K562 (cell line): ENCODE measurements around the gene CHRNB1. TPM values are rescaled to one million over a fixed set of nuclear protein-coding genes. Genes with fewer than 3 reads are reported as not detected.

Experiments used
- GATA2 ChIP-seq: sonication (generic); formaldehyde crosslinking; IDR thresholded peaks from 2 replicates; pipeline ENCODE4 v1.4.0; 2020; ENCODE audit warnings: mild to moderate bottlenecking, missing genetic modification reagents
- HNRNPL ChIP-seq: fragments of 200-400 bp; formaldehyde crosslinking; IDR thresholded peaks from 2 replicates; pipeline ENCODE4 v1.6.1; 2017; ENCODE audit warnings: low read depth, mild to moderate bottlenecking, low read length
- SPI1 ChIP-seq: IDR thresholded peaks from 2 replicates; pipeline ENCODE4 v1.6.1; 2011; ENCODE audit warnings: low read depth, low read length, control low read depth, borderline replicate concordance
- TSC22D4 ChIP-seq: fragments of 450-650 bp; IDR thresholded peaks from 2 replicates; pipeline ENCODE4 v1.6.1; 2016; ENCODE audit warnings: missing genetic modification characterization, missing biosample characterization, control low read depth
- ZNF3 ChIP-seq: fragments of 250-450 bp; sonication (Bioruptor Pico); IDR thresholded peaks from 2 replicates; pipeline ENCODE4 v1.5.0; 2021; ENCODE audit warnings: mild to moderate bottlenecking, moderate library complexity
- ZNF639 ChIP-seq, 2 experiments: fragments of 200-800 bp in 1 of 2; sonication (Bioruptor generic) in 1 of 2; sonication (generic) in 1 of 2; formaldehyde crosslinking in 1 of 2; IDR thresholded peaks in 1 of 2; conservative IDR thresholded peaks in 1 of 2; 2 replicates each; pipeline versions ENCODE4 v1.5.0 to v1.6.1; 2016 to 2020; ENCODE audit warnings: missing compliant biosample characterization in 1 of 2, missing genetic modification characterization in 1 of 2, missing genetic modification reagents in 1 of 2
- ZNF644 ChIP-seq: fragments of 200-800 bp; sonication (Bioruptor generic); IDR thresholded peaks from 2 replicates; pipeline ENCODE4 v1.6.1; 2016; ENCODE audit warnings: low read depth, missing genetic modification characterization, missing compliant biosample characterization
- polyA plus RNA-seq, 8 experiments: library from polyadenylated mRNA; depleted of rRNA in 4 of 8; stranded (reverse) in 5 of 8; unstranded in 3 of 8; fragments of >200 nt; fragmentation: Nextera tagmentation in 2 of 8; fragmentation: Illumina TruSeq in 1 of 8; extraction: Ambion mirVana in 2 of 8; extraction: Trizol in 1 of 8; gene quantifications; 2 replicates each; pipeline versions ENCODE4 v1.2.1 to v1.2.3, GENCODE V29; 2011 to 2014; ENCODE audit warnings: inconsistent platforms in 1 of 8, missing spikeins in 1 of 8
- total RNA-seq, 7 experiments: library from RNA; depleted of rRNA in 6 of 7; stranded (reverse); fragments of >200 nt in 6 of 7; fragmentation: Illumina TruSeq in 2 of 7; extraction: Trizol in 2 of 7; gene quantifications; 2 replicates each; pipeline versions ENCODE4 v1.2.1 to v1.2.3, GENCODE V29; 2011 to 2021; ENCODE audit warnings: low replicate concordance in 1 of 7
- TF ChIP-seq, protein P1 (sequence below), 2 experiments: fragments of 450-650 bp; conservative IDR thresholded peaks; 2 replicates each; pipeline ENCODE4 v1.6.1; 2017; ENCODE audit warnings: mild to moderate bottlenecking in 2 of 2, moderate library complexity in 2 of 2
- TF ChIP-seq, protein P2 (sequence below): sonication (generic); formaldehyde crosslinking; IDR thresholded peaks from 2 replicates; pipeline ENCODE4 v1.8.0; 2023; ENCODE audit warnings: missing genetic modification reagents, mild to moderate bottlenecking, borderline replicate concordance
- TF ChIP-seq, protein P3 (sequence below): fragments of 450-650 bp; IDR thresholded peaks from 2 replicates; pipeline ENCODE4 v1.6.1; 2016

Gene CHRNB1
- total and polyA plus RNA-seq, 9 of the 15 experiments (the other 6 are each of a cell fraction or from before 2014, with no cell fraction given) = 4.7 to 12.3 (median 6.8) TPM

- TF ChIP-seq HNRNPL (peak; percentile 44; the same call in 1 of the 2 replicates), ZNF644 (tag) (peak; percentile 52; the same call in 1 of the 2 replicates), GATA2 (CRISPR knock-in tag) (no peak), SPI1 (no peak), ZNF639 (CRISPR knock-in tag; conservative IDR thresholded peaks at IDR 0.05 in 1 of 2, IDR thresholded peaks at IDR 0.05 in 1 of 2) (0 out of 4 replicates have a peak, but pooled peaks of 1 of the 2 experiments have one; percentile 50), ZNF3 (no peak), TSC22D4 (tag) (no peak)
- TF ChIP-seq, protein P1, sequence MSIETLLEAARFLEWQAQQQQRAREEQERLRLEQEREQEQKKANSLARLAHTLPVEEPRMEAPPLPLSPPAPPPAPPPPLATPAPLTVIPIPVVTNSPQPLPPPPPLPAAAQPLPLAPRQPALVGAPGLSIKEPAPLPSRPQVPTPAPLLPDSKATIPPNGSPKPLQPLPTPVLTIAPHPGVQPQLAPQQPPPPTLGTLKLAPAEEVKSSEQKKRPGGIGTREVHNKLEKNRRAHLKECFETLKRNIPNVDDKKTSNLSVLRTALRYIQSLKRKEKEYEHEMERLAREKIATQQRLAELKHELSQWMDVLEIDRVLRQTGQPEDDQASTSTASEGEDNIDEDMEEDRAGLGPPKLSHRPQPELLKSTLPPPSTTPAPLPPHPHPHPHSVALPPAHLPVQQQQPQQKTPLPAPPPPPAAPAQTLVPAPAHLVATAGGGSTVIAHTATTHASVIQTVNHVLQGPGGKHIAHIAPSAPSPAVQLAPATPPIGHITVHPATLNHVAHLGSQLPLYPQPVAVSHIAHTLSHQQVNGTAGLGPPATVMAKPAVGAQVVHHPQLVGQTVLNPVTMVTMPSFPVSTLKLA (conservative IDR thresholded peaks at IDR 0.05) = peak; percentile 53 to 70
- TF ChIP-seq, protein P2, sequence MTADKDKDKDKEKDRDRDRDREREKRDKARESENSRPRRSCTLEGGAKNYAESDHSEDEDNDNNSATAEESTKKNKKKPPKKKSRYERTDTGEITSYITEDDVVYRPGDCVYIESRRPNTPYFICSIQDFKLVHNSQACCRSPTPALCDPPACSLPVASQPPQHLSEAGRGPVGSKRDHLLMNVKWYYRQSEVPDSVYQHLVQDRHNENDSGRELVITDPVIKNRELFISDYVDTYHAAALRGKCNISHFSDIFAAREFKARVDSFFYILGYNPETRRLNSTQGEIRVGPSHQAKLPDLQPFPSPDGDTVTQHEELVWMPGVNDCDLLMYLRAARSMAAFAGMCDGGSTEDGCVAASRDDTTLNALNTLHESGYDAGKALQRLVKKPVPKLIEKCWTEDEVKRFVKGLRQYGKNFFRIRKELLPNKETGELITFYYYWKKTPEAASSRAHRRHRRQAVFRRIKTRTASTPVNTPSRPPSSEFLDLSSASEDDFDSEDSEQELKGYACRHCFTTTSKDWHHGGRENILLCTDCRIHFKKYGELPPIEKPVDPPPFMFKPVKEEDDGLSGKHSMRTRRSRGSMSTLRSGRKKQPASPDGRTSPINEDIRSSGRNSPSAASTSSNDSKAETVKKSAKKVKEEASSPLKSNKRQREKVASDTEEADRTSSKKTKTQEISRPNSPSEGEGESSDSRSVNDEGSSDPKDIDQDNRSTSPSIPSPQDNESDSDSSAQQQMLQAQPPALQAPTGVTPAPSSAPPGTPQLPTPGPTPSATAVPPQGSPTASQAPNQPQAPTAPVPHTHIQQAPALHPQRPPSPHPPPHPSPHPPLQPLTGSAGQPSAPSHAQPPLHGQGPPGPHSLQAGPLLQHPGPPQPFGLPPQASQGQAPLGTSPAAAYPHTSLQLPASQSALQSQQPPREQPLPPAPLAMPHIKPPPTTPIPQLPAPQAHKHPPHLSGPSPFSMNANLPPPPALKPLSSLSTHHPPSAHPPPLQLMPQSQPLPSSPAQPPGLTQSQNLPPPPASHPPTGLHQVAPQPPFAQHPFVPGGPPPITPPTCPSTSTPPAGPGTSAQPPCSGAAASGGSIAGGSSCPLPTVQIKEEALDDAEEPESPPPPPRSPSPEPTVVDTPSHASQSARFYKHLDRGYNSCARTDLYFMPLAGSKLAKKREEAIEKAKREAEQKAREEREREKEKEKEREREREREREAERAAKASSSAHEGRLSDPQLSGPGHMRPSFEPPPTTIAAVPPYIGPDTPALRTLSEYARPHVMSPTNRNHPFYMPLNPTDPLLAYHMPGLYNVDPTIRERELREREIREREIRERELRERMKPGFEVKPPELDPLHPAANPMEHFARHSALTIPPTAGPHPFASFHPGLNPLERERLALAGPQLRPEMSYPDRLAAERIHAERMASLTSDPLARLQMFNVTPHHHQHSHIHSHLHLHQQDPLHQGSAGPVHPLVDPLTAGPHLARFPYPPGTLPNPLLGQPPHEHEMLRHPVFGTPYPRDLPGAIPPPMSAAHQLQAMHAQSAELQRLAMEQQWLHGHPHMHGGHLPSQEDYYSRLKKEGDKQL (CRISPR knock-in tag) = no peak
- TF ChIP-seq, protein P3, sequence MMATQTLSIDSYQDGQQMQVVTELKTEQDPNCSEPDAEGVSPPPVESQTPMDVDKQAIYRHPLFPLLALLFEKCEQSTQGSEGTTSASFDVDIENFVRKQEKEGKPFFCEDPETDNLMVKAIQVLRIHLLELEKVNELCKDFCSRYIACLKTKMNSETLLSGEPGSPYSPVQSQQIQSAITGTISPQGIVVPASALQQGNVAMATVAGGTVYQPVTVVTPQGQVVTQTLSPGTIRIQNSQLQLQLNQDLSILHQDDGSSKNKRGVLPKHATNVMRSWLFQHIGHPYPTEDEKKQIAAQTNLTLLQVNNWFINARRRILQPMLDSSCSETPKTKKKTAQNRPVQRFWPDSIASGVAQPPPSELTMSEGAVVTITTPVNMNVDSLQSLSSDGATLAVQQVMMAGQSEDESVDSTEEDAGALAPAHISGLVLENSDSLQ = peak; percentile 82
Observed at GRCh38 chr17:7484067-7484918, 39.4 kb downstream of the CHRNB1 start, which contains the start of gene POLR2A (continued).
